Measurements from ENCODE around the gene CRKL.
A peak's percentile ranks its signal among the peaks of the same experiment; 100 is the strongest.
"Not testable (repeated sequence)": the region's sequence is repeated elsewhere in the genome, so short reads cannot be mapped to it uniquely, and the experiment has no call there.

Gene CRKL

DNA sequence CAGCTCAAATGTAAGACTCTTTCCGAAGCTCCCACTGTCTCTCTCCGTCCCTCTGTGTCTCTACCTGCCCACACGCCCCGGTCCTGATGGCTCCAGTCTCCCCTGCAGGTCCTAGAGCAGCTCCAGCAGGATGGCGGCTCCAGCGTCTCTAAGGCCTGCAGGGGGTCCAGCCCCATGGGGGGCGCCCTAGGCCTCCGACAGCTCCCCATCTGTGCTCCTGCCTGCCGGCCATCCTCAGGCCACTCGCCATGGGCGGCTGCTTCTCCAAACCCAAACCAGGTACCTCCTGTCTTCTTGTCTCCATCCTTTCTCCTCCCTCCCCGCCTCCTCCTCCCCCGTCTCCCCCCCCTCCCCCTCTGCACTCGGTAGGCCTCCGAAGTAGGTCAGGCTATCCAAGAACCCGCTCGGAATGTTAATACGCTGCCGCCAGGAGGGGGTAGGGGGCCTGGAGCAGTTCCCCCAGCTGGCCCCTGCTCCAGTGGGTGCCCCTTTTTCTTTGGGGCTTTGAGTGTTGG, 50.5 kb downstream of the CRKL start:
- DNase-seq: no peak

DNA sequence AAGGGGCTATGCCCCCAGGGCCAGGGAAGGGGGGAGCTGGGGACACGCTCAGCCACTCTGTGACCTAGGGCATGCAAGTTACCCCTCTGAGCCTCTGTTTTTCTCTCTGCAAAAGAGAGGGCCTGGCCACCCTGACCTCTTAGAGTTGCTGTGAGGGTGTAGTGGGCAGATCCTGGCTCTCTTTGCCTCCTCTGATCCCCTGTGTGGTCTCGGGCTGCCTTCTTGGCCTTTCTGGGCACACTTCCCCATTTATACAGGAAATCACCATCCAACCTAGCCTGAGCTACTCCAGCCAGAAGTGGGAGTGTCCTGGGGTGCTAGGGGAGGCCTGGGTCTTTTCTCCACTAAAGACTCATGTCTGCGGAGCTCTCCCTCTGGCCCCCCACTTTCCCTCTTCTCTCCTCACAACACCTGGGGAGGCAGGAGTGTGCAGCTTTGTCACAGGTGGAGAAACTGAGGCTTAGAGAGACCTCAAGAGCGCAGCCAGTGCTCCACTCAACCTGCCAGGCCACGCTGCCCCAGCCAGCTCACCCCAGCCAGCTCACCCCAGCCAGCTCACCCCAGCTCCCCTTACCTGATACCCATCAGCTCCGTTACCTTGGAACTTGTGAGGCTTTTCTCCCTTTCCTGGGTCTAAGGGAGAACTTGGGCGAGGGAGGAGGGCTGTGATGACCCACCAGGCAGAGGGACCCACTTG, 51.2 kb downstream of the CRKL start:
- no peak for DNase-seq

DNA sequence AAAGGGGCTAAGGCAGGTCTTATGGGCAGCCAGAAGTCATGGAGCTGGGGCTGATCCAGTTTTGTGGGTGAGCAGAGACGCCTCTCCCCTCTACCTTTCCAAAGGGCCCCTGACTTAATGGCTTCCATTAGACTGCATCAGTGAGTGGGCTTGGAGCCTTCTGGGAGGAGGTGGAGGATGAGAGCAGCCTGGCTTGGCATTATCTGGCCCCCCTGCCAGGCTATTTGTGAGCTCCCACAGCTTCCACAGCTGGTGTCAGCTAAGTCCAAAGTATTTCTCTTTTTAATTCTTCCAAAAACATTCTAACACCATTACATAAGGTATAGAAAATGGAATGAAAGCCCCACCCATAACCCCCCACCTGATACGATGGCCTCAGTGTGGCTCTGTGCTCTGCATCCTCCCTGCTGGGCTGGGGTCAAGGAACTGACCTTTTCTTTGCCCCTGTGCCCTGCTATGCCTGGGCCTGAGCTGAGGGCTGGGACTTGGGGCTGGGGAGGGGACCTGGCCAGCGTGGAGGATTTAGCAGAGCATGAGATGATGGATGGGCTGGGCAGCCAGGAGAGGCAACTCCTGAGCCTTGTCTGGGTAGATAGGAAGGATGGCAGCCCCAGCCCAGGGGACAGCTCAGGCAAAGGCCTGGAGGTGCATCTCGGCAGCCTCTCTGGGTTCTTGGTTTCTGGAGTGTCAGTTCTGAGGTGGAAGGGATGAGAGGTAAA, 53.9 kb downstream of the CRKL start:
- DNase-seq: no peak

DNA sequence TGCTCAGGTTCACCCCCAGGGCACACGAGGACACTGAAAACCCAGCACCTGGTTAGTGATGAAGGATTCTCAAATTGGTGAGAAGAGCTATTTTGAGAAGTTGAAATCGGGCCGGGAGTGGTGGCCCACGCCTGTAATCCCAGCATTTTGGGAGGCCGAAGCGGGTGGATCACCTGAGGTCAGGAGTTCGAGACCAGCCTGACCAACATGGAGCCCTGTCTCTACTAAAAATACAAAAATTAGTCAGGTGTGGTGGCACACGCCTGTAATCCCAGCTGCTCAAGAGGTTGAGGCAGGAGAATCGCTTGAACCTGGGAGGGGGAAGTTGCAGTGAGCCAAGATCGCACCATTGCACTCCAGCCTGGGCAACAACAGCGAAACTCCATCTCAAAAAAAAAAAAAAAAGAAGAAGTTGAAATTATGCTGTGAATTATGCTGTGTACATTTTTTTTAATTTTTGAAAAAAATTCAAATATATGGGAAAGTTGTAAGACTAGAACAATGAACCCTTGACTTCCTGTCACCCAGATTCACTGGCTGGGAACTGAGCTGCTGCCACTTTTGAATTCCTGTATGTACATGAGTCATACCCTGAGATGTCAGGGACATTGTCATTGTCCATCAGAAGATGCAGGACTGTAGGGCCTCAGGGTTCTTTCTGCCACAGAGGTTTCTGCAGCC, 54.9 kb downstream of the CRKL start:
- not testable (repeated sequence) for DNase-seq

DNA sequence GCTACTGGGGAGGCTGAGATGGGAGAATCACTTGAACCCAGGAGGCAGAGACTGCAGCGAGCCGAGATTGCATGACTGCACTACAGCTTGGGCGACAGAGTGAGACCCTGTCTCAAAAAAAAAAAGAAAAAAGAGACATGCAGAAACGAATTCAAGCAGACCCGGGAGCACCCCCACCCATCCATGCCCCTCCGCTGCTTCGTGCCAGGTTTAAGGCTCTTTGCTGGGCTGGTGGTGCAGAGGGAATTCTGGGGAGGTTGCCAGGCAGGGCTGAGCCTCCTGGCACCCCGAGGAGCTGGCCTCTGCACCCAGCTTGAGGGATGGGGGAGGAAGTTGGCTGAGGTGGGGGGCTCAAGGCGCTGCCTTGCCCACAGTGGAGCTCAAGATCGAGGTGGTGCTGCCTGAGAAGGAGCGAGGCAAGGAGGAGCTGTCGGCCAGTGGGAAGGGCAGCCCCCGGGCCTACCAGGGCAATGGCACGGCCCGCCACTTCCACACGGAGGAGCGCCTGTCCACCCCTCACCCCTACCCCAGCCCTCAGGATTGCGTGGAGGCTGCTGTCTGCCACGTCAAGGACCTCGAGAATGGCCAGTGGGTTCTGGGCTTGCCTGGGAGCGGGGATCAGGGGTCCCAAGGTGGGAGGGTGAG, 55.8 kb downstream of the CRKL start:
- DNase-seq: no peak

DNA sequence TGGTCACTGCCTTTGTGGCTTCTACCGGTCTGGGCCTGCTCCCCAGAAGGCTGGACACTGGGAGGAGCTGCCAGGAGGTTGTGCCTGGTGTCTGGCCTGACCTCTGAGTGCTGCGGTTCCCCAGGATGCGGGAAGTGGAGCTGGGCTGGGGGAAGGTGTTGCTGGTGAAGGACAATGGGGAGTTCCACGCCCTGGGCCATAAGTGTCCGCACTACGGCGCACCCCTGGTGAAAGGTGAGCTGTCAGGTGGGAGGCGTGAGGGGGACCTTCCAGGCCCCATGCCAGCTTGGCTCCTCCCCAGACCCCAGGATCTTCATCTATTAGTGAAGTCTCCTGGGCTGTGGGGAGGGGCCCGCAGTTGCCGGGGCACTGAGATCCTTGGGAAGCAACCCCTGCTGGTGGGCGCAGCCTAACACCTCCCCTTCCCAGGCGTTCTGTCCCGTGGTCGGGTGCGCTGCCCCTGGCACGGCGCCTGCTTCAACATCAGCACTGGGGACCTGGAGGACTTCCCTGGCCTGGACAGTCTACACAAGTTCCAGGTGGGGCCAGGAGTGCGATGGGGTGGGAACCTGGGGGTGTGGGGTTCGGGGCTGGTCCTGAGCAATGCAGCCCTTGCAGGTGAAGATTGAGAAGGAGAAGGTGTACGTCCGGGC, 56.6 kb downstream of the CRKL start:
- no peak for DNase-seq

DNA sequence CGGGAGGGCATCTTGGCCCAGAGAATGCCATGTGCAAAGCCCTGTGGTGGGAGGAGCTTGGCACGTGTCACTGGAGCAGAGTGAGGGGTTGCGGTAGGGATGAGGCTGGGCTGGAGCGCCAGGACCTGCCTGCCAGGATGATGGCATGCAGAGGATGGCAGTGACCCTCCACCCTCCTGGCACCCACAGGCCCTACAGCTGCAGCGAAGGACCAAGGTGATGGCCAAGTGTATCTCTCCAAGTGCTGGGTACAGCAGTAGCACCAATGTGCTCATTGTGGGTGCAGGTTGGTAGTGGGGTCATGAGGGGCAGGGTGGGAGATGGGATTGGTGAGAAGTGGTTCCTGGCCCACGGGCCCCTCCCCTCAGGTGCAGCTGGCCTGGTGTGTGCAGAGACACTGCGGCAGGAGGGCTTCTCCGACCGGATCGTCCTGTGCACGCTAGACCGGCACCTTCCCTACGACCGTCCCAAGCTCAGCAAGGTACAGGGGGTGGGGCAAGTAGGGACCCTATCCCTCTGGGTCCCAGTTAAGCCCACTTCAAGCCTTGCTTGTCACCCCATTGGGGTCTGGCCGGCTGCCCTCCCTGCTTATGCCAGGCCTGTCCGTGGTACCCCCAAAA, 57.2 kb downstream of the CRKL start:
- DNase-seq: no peak

DNA sequence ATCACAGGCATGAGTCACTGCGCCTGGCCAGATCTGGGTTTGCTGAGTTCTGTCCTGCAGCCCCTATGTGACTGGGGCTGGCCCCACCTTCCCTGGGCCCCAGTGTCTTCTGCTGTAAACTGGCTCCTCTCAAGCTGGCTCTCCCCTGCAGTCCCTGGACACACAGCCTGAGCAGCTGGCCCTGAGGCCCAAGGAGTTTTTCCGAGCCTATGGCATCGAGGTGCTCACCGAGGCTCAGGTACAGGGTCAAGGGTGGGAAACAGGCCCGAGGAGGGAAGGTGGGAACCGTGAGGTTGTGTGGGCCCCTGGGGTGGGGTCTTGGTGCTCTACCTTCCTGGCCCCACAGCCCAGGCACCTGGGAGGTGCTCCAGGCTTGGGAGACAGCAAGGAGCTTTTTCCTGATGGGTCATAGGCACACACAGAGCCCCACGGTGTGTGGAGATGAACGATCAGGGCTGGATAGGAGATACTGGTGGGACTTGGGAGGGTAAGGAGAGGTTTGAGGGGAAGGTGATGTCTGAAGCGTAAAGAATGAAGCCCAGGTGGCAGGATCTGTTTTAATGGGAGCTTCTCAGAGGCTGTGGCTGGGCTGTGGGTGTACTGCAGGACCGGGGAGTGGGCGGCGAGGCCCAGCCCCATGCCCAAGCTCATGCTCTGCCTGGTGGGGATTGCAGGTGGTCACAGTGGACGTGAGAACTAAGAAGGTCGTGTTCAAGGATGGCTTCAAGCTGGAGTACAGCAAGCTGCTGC, 58.5 kb downstream of the CRKL start:
- no peak for DNase-seq

DNA sequence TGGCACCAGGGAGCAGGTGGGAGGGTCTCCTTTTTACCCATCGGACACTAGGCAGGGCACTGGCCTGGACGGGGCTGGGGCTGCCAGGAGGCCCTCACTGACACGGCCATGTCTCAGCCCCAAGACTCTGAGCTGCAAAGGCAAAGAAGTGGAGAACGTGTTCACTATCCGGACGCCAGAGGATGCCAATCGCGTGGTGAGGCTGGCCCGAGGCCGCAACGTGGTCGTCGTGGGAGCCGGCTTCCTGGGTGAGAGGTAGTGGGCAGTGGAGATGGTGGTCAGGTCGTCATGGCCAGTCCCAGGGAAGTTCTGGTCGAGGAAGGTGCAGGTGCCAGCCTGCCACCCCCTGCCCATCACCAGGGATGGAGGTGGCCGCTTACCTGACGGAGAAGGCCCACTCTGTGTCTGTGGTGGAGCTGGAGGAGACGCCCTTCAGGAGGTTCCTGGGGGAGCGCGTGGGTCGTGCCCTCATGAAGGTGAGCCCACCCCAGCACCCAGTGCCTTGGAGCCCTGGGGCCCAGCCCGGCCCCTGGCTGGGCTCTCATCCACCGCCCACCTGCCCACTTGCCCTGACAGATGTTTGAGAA, 59.2 kb downstream of the CRKL start:
- no peak for DNase-seq

DNA sequence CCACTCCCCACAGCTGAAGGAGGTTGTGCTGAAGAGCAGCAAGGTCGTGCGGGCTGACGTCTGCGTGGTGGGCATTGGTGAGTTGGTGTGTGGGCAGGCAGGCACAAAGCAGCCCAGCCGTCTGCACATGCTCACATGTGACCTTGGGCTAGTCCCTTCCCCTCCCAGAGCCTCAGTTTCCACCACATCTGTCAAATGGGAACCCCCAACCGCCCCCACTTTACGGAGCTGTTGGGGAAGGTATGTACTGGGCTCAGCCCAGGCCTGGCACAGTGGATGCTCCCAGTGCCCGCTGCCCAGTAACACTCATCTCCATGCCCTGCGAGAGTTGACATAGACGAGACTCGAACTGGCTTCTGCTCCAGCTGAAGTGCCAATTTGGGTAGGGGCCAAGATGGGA, 59.8 kb downstream of the CRKL start:
- no peak for DNase-seq

DNA sequence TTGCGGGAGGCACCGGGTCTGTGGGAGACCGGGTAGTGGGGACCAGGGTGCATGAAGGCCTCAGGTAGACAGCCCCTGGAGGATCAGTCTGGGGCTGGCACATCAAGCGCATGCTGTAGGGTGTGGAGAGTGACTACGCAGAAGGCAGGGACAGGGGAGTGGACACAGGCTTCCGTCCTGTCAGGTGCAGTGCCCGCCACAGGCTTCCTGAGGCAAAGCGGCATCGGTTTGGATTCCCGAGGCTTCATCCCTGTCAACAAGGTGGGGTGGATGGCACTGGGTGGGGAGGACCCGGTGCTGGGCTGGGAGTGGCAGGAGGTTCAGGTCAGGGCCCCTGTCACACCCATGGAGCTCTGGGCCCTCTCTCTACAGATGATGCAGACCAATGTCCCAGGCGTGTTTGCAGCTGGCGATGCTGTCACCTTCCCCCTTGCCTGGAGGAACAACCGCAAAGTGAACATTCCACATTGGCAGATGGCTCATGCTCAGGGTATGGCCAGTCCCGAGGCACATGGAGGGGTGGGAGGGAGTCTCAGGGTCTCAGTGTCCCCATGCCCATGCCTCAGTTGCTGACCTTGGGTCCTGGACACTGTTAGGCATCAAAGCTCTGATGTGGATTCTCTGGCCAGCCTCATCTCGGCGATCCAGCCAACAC, 60.4 kb downstream of the CRKL start:
- no peak for DNase-seq

DNA sequence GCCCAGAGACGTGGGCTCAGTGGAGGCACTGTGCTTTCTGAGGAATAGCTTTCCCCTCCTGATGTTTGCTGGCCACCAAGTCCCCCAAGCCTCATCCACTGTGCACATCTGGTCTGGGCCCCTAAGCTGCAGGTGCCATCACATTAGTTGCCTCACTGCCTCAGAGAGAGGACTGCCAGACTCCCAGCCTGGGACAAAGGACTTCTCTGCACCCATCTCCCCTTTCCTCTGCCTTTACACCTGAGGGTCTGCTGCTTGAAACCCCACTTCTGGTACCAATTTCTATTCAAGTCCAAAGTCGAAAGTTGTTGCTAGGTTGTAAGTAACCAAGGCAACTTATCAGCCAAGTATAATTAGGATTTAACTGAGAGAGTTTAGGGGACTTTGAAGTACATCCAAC, 61.2 kb downstream of the CRKL start:
- no peak for DNase-seq

DNA sequence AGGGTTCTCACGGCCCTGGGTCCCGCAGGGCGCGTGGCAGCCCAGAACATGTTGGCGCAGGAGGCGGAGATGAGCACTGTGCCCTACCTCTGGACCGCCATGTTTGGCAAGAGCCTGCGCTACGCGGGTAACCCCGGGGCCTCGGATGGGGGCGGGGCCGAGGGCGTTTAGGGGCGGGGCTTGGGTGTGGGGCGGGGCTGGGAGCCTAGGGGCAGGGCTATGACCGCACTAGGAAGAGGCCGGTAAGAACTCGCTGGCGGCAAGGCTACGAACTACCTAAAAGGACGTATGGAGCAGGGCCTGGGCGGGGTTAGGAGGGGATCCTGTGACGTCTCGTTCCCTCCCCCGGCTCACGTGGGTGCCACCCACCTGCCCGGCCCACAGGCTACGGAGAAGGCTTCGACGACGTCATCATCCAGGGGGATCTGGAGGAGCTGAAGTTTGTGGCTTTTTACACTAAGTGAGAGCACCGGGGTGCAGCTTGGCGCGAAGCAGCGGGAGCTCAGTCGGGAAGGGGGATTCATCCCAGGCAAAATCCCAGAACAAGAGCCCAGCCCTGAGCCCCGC, 62.1 kb downstream of the CRKL start:
- DNase-seq: peak; percentile 33

DNA sequence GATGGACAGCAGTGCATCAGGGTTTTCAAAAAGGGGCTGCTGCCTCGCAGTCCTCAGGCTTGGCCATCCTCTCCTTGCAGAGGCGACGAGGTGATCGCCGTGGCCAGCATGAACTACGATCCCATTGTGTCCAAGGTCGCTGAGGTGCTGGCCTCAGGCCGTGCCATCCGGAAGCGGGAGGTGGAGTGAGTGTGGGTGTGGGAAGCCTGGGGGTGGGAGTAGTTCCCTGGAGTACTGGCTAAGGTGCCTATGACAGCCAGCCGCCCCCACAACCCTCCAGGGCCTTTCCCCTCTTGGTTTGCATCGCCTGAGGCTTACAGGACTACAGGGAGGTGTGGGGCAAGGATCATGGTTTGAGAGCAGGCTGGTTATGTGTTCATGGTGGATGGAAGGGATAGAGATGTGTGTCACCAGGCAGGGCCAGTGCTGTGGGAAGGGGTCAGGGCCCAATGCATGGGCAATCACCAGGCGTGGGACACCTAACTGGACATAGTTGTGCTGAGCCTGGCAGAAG, 62.8 kb downstream of the CRKL start:
- no peak for DNase-seq

DNA sequence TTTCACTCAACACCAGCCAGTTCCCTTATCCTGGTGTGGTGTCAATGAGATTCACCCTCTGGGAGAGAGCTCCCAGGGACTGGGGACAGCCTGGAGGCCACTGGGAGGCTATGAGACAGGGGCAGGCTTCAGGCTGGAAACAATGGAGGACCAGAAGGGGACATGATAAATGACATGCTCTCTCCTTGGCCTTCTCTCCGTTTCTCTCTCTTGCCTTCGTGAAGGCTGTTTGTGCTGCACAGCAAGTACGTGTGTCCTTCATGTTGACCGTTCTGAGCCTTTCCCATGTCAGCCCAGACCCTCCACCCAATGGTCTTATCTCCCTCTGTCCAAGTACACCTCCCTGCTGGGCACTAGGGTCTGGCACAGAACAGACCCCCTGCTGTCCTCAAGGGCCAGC, 63.3 kb downstream of the CRKL start:
- no peak for DNase-seq

DNA sequence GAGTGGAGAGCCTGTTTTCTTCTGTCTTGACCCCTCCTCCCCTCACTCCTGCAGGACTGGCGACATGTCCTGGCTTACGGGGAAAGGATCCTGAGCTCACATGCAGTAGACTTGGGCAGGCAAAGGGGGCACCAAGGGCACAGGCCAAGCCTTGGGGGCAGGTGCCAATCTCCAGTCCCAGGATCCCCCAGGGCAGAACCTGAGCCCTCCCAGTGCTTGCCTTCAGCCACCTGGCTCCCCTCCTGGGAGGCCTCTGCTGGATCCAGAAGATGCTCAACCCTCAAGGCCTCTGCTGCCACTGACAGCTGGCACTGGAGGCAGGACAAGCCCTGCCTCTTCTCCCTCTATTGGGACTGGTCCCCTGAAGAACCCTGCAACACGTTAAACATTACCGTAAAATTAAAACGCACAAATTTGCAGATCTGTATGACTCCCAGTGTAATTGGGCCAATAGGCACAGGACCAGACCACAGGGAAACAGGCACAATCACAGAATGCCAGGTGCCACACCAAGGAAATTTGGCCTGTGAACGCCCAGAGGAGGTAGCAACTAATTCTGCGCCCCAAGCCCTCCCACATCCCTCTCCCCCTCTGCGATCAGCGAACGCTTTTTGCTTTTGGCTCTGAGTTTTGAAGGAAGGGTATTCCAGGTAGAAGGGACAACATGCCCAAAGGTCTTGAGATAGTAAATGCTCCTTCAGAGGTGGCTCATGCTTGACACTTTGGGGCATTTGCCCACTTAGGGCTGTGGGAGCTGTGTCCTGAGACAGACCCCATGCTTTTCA, 63.9 kb downstream of the CRKL start:
- no peak for DNase-seq

DNA sequence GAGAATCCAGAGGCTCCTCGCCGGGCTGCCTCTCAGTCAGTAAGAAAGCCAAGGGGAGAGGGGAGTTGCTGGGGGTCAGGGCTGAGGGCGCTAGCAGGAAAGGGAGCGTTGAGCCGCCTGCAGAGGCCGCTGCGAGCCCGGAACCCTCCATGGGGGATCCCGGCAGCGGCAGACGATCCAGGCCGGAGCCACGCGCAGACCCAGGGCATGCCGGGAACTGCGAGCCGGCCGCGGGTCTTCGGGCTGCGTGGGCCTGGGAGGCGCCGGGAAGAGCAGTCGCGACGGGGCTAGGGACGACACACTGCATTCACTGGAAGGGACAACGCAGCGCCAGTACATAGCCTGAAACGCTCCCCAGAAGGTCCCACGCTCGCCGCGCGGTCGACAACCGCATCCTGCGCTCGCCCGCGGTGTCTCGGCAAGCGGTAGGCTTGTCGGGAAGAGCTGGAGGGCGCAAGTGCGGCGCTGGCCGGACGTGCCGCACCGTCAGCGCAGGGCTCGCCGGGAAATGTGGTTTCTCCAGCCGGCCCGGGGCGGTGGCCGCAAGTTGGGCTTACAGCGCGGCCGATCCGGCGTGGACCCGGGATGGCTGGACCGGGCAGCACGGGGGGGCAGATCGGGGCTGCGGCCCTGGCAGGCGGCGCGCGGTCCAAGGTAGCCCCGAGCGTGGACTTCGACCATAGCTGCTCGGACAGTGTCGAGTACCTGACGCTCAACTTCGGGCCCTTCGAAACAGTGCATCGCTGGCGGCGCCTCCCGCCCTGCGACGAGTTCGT, 64.8 kb downstream of the CRKL start, which contains the start of gene LZTR1:
TSS of gene LZTR1 (plus strand) at position 511 of the 776 bp plus-strand sequence. CDS start at position 586, 75 bp downstream.
- DNase-seq: peak; percentile 61

DNA sequence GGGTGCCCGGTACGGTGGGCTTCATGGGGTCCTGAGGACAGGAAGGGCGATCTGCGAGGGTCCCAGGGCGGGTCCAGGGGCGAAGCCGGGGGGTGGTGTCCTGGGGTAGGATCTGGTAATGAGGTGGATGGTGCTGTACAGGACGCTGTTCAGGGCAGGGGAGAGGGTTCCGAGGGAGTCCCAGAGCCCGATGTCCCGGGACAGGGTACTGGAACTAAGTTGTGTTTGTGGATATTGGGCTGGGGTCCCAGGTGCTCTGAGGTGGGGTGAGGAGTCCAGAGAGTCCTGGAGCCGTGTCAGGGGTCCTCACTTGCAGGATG, 65.3 kb downstream of the CRKL start:
- no peak for DNase-seq
